Neuron (in vitro differentiated cells): ENCODE results near the gene YTHDC1.
"Not testable (repeated sequence)": the region's sequence is repeated elsewhere in the genome, so short reads cannot be mapped to it uniquely, and the experiment has no call there.

ENCODE experiments used
- H2AFZ ChIP-seq: one replicate; pipeline ENCODE4 v1.6.1; 2013; ENCODE audit warnings: low read depth, mild to moderate bottlenecking, inconsistent platforms, low read length, moderate library complexity
- H3K27me3 ChIP-seq: one replicate; pipeline ENCODE4 v1.6.1; 2013; ENCODE audit warnings: low read length; ENCODE audit not compliant: insufficient read depth
- H3K36me3 ChIP-seq: one replicate; pipeline ENCODE4 v1.6.1; 2013; ENCODE audit warnings: low read length; ENCODE audit not compliant: insufficient read depth
- H3K4me1 ChIP-seq: one replicate; pipeline ENCODE4 v1.6.1; 2013; ENCODE audit warnings: low read length; ENCODE audit not compliant: insufficient read depth
- H3K4me3 ChIP-seq: 2 replicates; pipeline ENCODE4 v1.5.1; 2013; ENCODE audit warnings: mild to moderate bottlenecking, low read length, moderate library complexity
- H3K9me3 ChIP-seq: one replicate; pipeline ENCODE4 v1.6.1; 2013; ENCODE audit warnings: low read length

YTHDC1 gene

GRCh38 chr4:68349649-68350360 lies at the start of gene YTHDC1:
Gene YTHDC1 (minus strand): TSS chr4:68350090. CDS start chr4:68349753, 337 bp downstream.
- Histone ChIP-seq H3K4me3 (peak within 1 kb of the TSS; percentile 88), H3K9me3 (no peaks in the 10 kb centered on the region), H3K4me1 (peaks cover 15% of the 10 kb centered on the region), H3K27me3 (peaks cover 6% of the 10 kb centered on the region), H2AFZ (peak within 1 kb of the TSS; percentile 65), H3K36me3 (peaks cover 7% of the 10 kb centered on the region)

- no peaks in the 10 kb centered on the region for H3K9me3 ChIP-seq
- H3K36me3 ChIP-seq = no peaks in the 10 kb centered on the region
- H3K4me1 ChIP-seq = peaks cover 2% of the 10 kb centered on the region
- no peaks in the 10 kb centered on the region for H3K27me3 ChIP-seq
- H2AFZ ChIP-seq = no peak overlapping the region
- H3K4me3 ChIP-seq = no peak overlapping the region
Measured at GRCh38 chr4:68399306-68399705, 49.4 kb upstream of the YTHDC1 start.

GRCh38 chr4:68396756-68397155 lies 46.9 kb upstream of the YTHDC1 start:
- Histone ChIP-seq H3K9me3 (no peaks in the 10 kb centered on the region), H2AFZ (no peak overlapping the region), H3K27me3 (no peaks in the 10 kb centered on the region)

GRCh38 chr4:68391436-68391835 lies 41.5 kb upstream of the YTHDC1 start:
- no peaks in the 10 kb centered on the region for H3K36me3 ChIP-seq
- no peak overlapping the region for H2AFZ ChIP-seq
- no peaks in the 10 kb centered on the region for H3K27me3 ChIP-seq
- H3K4me1 ChIP-seq = peaks cover 12% of the 10 kb centered on the region
- H3K9me3 ChIP-seq = no peaks in the 10 kb centered on the region
- H3K4me3 ChIP-seq = no peak overlapping the region

More at GRCh38 chr4:68396756-68397155, 46.9 kb upstream of the YTHDC1 start:
- Histone ChIP-seq H3K4me1 (no peaks in the 10 kb centered on the region), H3K4me3 (no peak overlapping the region), H3K36me3 (no peaks in the 10 kb centered on the region)

- H3K4me3 ChIP-seq = no peak overlapping the region
- H3K27me3 ChIP-seq = no peaks in the 10 kb centered on the region
- H2AFZ ChIP-seq = no peak overlapping the region
- no peaks in the 10 kb centered on the region for H3K36me3 ChIP-seq
- no peaks in the 10 kb centered on the region for H3K9me3 ChIP-seq
- H3K4me1 ChIP-seq = peaks cover 12% of the 10 kb centered on the region
Measured at GRCh38 chr4:68390205-68390935, 40.5 kb upstream of the YTHDC1 start.

- H3K27me3 ChIP-seq, H3K36me3 ChIP-seq, H3K4me3 ChIP-seq, H3K9me3 ChIP-seq: not testable (repeated sequence)
- H2AFZ ChIP-seq = peak overlapping the region; percentile 72
- peaks cover 12% of the 10 kb centered on the region for H3K4me1 ChIP-seq
Measured at GRCh38 chr4:68389386-68389913, 39.6 kb upstream of the YTHDC1 start.

GRCh38 chr4:68388347-68388865 lies 38.5 kb upstream of the YTHDC1 start:
- peaks cover 12% of the 10 kb centered on the region for H3K4me1 ChIP-seq
- H3K27me3 ChIP-seq = no peaks in the 10 kb centered on the region
- H3K4me3 ChIP-seq = no peak overlapping the region
- H3K9me3 ChIP-seq = no peaks in the 10 kb centered on the region
- H3K36me3 ChIP-seq = no peaks in the 10 kb centered on the region
- H2AFZ ChIP-seq = no peak overlapping the region

- no peaks in the 10 kb centered on the region for H3K27me3 ChIP-seq
- H3K4me3 ChIP-seq = no peak overlapping the region
- H3K9me3 ChIP-seq = no peaks in the 10 kb centered on the region
- no peak overlapping the region for H2AFZ ChIP-seq
- peaks cover 10% of the 10 kb centered on the region for H3K4me1 ChIP-seq
- no peaks in the 10 kb centered on the region for H3K36me3 ChIP-seq
Measured at GRCh38 chr4:68385267-68385666, 35.4 kb upstream of the YTHDC1 start.

- H3K4me1 ChIP-seq = no peaks in the 10 kb centered on the region
- H3K36me3 ChIP-seq = no peaks in the 10 kb centered on the region
- H3K9me3 ChIP-seq = no peaks in the 10 kb centered on the region
- peaks cover 4% of the 10 kb centered on the region for H3K27me3 ChIP-seq
- no peak overlapping the region for H2AFZ ChIP-seq
- no peak overlapping the region for H3K4me3 ChIP-seq
Measured at GRCh38 chr4:68383115-68383514, 33.2 kb upstream of the YTHDC1 start.

- Histone ChIP-seq H3K4me3 (no peak overlapping the region), H3K4me1 (no peaks in the 10 kb centered on the region), H3K36me3 (no peaks in the 10 kb centered on the region), H3K9me3 (no peaks in the 10 kb centered on the region), H2AFZ (no peak overlapping the region), H3K27me3 (peaks cover 4% of the 10 kb centered on the region)
Measured at GRCh38 chr4:68378226-68378625, 28.3 kb upstream of the YTHDC1 start.

- no peak overlapping the region for H3K4me3 ChIP-seq
- H3K27me3 ChIP-seq = peaks cover 4% of the 10 kb centered on the region
- no peak overlapping the region for H2AFZ ChIP-seq
- H3K4me1 ChIP-seq = no peaks in the 10 kb centered on the region
- no peaks in the 10 kb centered on the region for H3K9me3 ChIP-seq
- no peaks in the 10 kb centered on the region for H3K36me3 ChIP-seq
Measured at GRCh38 chr4:68375667-68376559, 26.0 kb upstream of the YTHDC1 start.

- Histone ChIP-seq H3K9me3 (no peaks in the 10 kb centered on the region), H3K4me3 (peak overlapping the region; percentile 51), H3K27me3 (peaks cover 4% of the 10 kb centered on the region), H2AFZ (peak overlapping the region; percentile 84), H3K4me1 (no peaks in the 10 kb centered on the region), H3K36me3 (no peaks in the 10 kb centered on the region)
Measured at GRCh38 chr4:68373513-68373912, 23.6 kb upstream of the YTHDC1 start.
